GM18511 (cell line): Measurements from ENCODE around the gene GOLGA7B.

Experiments used
- ATAC-seq: cut with Tn5 transposase; IDR thresholded peaks from one replicate; pipeline ENCODE4 v1.9.1; 2021; ENCODE audit warnings: mild to moderate bottlenecking, moderate library complexity; ENCODE audit not compliant: unreplicated experiment

The GOLGA7B gene

DNA sequence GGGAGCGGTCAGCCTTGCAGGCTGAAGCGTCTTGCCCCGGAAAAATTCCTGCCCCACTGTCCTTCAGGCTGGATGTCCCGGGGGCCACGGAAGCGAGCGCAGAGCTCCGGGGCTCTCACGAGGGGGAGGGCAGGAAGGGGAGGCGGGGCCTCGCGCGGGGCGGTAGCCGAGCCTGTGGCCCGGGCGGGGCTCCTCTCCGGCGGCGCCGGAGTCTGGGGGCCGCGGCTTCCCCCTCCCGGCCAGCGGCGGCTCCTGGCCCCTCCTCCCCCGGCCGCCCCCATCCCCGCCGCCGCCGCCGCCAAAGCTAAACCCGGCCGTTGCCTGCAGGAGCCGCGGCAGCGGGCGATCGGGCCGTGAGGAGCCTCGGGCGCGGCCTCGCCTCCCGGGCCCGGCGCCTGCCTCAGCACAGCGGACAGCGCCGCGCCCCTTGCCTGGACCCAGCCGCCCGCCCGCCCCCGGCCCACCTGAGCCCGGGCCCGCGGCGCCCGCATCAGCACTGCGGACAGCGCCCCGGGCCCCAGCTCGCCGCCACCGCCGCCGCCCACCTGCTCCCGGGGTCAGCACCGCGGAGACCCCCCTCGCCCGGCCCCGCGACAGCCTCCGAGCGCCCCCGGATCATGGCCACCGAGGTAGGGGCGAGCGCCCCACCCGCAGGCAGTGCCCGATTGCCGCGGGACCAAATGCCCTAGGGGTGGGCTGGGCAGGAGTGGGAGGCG lies at the start of gene GOLGA7B:
Gene GOLGA7B, plus strand, starts transcription at position 157 of the 716 bp plus-strand sequence. Its CDS starts 461 bp downstream, at position 618.
- ATAC-seq, result no peak

DNA sequence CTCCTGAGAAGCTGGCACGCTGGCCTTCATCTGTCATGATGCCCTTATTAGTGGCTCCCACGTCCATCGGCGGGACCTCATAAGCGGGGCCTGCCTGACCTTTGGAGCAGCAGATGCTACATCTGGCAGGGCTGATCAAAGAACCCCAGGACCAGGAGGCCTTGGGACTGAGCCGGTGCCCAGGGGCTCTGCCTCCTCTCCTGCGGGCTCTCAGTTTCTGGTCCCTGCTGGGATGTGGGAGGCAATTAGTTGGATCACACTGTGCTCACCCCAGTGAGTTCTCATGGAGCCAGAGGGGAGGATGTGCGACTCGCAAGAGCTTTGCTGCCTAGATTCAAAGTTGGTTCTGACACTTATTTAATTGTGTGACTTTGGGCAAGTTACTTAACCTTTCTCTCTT lies 49.2 kb upstream of the GOLGA7B start:
- no peak for ATAC-seq

DNA sequence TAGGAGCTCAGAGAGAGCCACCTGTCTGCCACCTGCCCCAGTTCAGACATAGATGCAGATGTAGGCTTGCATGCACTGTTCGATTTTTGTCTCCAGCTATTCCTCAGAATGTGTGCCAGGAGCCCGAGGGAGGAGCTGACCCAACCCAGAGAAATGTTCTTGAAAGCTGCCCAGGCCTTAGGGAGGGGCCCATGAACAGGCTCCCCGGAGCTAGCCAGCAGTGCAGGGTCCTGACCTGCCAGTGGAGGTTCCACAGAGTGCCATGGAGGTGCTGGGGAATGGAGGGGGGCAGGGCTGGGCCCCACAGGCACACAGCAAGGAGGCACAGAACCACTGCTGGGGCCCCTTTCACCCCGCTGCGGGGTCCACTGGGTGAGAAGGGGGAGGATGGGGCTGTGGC lies 48.2 kb upstream of the GOLGA7B start:
- ATAC-seq, result no peak

DNA sequence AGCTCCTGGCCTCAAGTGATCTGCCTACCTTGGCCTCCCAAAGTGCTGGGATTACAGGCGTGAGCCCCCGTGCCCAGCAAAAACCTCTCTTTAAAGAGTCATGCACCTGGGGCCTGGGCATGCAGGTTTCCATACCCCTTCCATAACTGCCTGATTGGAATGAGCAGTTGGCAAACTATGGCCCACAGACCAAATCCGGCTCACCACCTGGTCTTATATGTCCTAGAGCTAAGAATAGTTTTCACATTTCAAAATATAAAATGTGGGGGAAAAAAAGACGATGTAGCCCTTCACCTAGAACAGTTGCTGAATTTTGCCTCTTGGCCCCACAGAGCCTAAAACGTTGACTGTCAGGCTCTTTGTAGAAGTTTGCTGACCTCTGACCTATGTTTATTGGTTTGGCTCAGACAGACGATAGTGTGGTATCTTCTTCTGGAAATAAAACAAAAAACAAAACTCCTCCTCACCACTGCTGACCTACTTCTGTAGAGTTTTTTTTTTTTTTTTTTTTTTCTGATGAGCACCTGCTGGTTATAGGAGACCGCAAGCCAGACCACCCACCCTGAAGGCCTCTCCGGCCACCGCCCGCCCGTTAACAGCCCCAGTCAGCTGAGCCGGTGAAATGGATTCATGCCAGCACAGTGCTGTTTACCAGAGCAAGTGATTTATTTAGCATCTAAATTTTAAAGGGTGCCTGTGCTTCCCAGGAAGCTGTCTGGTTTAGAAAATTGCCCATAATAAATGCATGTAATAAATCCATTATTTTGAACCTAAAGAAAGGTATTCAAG lies 44.4 kb upstream of the GOLGA7B start:
- no peak for ATAC-seq

DNA sequence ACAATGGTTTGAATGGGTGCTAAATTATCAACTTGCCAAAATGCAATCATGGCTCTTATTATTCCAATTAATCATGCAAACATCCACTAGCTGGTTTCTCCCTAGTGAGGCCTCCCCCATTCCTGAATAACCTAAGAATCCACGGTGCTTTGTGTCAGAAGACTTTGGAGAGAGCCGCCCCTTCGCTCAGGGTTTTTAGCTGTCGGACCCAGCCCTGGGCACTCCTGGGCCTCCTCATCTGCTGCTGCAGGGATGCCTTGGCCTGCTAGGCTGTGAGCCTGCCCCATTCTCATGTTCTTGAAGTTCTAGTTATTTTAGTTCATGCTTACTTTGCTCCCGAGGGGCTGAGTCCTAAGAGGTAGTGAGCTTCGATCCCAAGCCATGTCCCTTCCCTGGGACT lies 43.7 kb upstream of the GOLGA7B start:
- ATAC-seq, result no peak

DNA sequence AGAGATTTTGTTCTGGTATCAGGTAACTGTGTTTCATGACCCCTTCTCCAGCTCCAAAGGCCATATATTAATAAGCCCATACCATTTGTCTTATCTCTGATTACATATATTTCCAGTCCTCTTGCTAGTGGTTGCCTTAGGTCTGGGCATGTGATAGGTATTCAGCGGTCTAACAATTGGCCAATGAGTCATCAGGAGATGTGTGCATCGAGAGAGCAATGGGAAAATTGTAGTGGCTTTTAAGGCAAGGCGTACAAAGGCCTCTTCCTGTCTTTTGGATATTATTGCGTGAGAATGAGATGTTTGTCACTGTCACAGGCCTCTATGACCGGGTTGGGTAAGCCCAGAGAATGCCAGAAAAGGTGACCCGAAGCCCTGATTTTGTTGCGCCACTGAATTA lies 39.2 kb upstream of the GOLGA7B start:
- no peak for ATAC-seq

DNA sequence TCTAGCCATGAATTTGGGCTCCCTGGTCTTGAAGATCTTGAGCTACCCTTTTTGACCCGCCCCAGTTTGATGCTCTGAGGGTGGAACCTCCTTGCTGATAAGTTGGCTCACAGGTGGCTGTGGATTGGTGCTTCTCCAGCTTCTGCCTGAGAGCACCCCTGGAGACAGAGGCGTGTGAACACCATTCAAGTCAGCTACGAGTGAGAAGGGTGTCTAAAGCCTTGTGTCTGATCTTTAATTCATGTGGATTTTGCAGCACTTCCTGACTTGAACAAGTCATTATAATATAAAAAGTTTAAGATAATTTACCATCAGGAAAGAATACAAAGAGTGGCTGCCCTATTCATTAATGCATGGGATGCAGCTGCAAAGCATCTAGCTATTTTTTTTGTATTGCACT lies 37.7 kb upstream of the GOLGA7B start:
- ATAC-seq, result no peak

DNA sequence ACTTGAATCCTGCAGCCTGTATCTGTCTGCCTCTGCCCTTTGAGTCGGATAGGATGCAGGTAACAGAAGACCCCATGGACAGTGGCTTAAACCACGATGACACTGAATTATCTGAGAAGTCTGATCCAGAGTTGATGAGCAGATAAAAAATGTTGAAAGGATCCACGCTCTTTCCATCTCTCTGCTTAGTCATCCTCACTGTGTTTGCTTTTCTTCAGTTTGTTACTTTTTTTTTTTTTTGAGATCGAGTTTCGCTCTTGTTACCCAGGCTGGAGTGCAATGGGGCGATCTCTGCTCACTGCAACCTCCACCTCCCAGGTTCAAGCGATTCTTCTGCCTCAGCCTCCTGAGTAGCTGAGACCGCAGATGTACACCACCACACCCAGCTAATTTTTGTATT lies 36.9 kb upstream of the GOLGA7B start:
- ATAC-seq, result no peak

DNA sequence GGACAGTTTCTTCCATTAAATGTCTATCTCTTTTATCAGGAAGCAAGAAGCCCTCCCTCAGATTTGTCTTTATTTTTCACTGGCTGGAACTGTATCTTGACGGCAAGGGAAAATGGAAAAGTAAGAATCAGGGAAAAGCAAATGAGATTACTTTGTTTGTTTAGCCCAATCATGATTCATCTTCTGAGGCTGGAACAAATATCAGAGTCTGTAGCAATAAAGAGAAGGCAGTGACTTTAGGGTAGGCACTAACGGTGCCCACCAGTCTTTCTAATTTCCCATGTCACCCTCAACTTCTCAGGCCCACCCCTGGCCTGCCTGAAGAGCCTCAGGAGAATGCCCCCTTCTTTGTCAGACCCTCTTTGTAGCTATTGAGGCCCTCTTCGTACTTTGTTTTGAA lies 36.3 kb upstream of the GOLGA7B start:
- ATAC-seq, result no peak

DNA sequence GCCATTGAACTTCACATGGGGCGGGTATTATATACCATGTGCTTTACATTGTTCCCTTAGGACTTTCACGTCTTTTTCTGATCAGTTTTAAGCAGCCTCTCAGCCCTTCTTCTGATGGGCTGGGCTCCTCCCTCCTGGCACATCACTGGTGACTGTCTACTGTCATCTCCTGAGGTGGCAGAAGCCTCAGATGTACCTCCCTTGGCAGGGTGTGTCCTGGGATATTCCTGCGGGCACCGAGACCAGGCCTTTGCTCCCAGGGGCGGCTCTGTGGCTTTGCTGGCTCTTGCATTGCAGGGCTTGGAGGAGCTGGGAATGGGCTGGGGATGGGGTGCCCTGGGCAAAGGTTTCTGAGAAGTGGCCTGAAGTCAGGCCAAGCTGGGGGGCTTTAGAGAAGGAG lies 34.6 kb upstream of the GOLGA7B start:
- no peak for ATAC-seq

DNA sequence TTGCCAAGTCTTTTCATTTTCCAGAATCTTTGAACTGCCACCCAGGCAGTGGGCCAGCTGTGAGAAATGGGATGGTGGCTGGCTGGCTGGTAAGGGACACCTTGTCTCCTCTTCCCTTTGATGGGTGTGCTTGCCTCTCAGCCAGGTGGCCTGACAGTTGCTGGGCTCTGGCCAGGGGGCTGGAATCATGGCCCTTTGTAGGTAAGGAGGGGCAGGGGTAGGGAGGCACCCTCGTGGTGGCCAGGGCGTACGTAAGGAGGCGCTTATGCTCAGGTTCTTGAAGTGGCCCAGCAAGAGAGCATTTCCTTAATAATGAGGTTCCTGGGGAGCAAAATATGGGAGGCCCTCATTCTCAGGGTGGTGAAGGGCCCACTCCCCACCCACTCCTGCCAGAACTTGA lies 33.0 kb upstream of the GOLGA7B start:
- ATAC-seq, result no peak

DNA sequence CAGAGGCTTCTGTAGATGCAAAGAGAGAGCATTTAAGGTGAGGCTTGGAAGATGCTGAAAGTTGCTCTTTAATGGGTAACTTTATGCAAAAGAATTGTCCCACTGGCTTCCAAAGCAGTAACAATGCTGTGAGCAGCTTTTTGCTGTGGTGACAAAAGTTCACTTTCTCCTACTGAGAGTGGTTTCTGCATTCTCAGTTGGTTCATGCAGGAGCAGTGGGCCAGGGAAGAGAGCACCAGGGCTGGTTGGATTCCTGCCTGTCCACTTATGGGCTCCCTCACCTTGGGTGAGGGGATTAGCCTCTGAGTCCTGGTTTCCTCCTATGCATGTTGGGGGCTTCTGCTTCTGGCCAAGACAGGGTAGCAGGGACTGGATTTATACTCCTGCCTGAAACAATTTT lies 31.1 kb upstream of the GOLGA7B start:
- no peak for ATAC-seq

DNA sequence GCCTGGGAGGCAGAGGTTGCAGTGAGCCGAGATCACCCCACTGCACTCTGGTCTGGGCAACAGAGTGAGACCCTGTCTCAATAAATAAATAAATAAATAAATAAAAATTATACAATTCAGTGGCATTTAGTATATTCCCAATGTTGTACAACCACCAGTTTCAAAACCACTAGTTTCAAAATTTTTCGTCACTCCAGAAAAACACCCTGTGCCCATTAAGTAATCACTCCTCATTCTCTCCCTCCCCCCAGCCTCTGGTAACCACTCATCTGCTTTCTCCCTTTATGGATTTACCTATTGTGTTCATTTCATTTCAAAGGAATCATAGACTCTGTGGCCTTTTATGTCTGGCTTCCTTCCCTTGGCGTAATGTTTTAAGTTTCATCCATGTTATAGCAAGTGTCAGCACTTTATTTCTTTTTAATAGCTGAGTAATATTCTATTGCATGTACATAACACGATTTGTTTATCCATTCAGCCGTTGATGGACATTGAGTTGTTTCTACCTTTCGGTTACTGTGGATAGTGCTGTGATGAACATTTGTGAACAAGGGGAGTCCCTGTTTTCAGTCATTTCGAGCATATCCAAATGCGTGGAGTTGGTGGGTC lies 29.4 kb upstream of the GOLGA7B start:
- no peak for ATAC-seq

DNA sequence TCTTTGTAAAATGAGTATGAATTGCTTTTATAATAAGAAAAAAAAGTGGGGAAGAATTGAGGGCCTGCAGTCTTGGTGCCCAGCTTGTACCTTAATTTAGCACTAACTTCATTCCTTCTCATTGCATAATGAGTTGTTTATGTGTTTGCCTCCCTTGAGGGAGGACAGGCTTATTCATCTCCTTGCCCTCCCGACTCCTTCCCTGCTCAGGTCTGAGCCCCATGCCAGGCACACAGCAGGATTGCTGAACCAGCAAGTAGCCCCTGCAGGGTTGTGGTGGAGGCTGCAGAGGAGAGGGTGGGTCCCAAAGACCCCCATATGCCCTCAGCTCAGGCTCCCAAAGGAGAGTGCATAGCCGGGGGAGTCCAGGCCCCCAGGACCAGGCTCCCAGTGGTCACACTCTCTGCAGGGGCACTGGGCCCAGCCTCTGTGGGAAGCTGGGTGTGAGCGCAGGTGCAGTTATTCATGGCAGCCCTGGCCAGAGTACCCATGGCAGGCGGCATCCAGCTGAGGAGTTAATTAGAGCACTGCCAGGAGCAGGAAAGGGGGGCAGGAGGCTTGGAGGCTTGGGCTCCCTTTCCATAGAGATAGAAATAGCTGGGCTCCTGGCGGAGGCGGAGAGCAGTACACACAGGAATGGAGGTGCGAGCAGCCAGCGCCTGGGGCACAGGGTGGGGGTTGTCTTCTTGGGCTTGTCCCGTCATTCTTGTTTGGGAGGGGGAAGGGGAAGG lies 28.2 kb upstream of the GOLGA7B start:
- no peak for ATAC-seq

DNA sequence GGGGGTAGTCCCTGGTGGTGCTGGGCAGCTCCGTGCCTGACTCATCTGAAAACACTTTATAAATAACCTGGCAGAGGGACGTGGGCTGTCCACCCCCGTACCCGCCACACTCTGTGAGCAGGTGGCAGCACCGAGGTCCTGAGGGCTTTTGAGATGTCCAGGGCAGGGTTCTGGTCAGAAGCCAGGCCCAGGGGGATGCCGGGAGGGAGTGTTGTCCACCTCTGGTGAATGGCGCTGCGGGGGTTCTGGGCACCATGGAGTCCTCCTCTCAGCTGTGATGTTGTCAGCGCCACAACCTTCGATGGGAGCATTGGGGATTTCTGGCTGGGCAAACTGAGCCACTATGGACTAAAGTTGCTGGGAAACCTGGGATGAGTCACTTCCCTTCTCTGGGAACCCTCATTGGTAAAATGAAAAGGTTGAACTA lies 27.4 kb upstream of the GOLGA7B start:
- ATAC-seq, result no peak

DNA sequence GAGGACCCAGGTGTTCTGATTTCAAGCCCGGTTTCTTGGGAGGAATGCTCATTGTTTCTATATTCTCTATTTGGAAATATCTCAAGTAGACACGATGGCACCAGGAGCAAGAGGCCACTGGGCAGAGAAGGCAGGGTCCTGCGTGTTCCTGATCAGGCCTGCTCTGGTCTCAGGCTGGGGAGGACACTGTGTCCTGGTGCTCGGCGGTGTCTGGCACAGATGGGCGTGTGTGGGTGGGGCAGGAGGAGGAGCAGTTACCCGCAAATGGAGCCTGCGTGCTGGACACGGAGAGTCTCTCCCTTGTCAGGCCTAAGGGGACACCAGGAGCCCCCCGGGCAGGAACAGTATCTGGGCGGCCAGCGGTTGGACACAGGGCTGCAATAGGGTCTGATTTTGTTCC lies 25.9 kb upstream of the GOLGA7B start:
- ATAC-seq, result no peak

DNA sequence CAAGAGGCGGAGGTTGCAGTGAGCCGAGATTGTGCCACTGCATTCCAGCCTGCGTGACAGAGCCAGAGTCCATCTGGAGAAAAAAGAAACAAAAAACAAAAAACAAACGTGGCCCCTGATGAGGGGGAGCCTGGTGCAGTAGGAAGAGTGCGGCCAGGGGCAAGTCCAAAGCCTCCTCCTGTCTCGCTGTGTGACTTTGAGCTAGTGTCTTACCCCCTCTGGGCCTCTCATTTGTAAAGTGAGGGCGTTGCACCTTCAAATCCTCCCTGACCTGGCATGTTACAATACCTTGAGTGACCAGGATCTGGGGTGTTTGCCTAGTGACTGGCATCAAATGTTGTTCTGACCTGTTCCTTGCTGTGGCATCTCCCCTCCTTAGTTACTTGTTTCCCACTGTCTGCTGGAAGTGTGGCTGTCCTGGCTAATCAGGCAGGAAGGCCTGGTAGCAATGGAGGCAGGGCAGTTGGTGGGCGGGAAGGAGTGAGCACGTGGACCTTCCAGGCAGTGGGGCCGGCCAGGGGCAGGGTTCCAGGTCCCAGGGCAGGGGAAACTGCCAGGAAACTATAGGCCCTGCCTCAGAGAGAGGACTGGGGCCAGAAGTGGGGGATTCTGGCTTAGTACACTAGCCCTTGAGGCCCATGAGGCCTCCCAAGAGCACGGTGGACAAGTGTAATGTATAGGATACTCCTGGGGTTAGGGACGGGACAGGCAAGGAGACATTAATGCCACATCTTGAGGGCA lies 24.5 kb upstream of the GOLGA7B start:
- no peak for ATAC-seq

DNA sequence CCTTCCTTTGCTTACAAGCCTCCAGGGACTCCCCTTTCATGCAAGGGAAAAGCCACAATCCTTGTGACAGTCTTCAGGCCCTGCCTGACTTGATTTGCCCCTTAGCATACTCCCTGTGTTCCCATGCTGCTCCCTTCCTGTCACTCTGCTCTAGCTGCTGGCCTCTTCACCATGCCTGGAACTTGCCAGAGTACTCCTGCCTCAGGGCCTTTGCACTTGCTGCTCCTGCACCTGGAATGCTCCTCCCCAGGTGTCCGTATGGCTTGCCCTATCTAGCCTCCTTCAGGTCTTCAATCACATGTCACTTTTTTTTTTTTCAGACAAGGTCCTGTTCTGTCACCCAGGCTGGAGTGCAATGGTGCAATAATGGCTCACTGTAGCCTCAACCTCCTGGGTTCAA lies 22.8 kb upstream of the GOLGA7B start:
- ATAC-seq, result no peak

DNA sequence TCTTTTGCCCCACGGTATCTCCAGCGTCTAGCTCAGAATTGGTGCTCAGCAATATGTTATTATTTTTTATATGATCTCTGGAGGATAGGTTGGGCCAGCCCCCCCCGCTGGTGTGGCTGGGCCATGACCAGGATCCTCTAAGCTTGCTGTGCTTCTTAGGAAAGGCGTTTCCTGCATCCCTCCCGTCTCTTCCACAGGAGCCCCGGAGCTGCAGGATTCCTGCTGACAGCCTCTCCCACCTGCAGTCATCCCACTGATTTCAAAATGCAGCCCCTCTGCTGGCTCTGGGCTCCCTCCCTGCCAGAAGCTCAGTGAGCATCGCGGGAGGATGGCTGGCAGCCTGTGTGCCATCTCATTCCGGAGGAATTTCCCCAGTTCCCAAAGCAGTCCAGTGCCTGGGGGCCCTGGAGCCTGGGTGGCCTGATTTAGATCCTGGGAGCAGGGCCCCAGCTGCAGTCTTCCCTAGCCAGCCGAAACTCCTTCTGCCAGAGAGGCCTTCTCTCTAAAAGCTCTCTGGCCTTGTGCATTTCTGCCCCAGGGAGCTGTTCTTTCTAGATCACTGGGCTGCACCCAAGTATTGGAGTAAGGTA lies 21.8 kb upstream of the GOLGA7B start:
- ATAC-seq, result no peak

DNA sequence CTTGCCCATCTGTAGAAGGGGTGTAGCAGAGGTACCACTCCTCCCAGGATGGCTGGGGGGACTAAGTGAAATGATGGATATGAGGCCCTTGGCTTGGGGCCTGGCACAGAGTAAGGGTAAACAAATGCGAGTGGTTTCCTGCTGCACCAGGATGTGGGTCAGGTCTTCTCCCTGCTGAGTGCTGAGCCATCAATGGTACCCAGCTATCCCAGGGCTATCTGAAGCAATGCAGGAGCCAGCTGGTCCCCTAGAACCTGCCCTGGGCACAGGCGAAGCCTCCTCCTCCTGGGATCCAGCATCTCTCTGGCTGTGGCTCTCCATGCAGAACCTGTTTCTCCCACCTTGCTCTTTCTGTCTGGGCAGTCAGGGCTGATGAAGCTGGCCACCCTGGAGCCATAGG lies 20.9 kb upstream of the GOLGA7B start:
- no peak for ATAC-seq
